ENCODE results near the gene SCGB1C1.
"Not testable (repeated sequence)": the region's sequence is repeated elsewhere in the genome, so short reads cannot be mapped to it uniquely, and the experiment has no call there.

Gene SCGB1C1

GRCh38 chr11:192674-193128 is at the start of gene SCGB1C1:
Gene SCGB1C1 (plus strand): TSS chr11:193078. CDS start chr11:193100, 22 bp downstream.
- DNase-seq = not testable (repeated sequence)

GRCh38 chr11:180242-180641 is 12.6 kb upstream of the SCGB1C1 start:
- not testable (repeated sequence) for DNase-seq

- DNase-seq = not testable (repeated sequence)
These were observed 3.6 kb upstream of the SCGB1C1 start for GRCh38 chr11:189200-189783.

- DNase-seq = not testable (repeated sequence)
These were observed 3.0 kb upstream of the SCGB1C1 start for GRCh38 chr11:189843-190311.

- not testable (repeated sequence) for DNase-seq
These were observed 2.3 kb upstream of the SCGB1C1 start for GRCh38 chr11:190546-190945.

GRCh38 chr11:191490-192478 is 1.1 kb upstream of the SCGB1C1 start:
- not testable (repeated sequence) for DNase-seq

- not testable (repeated sequence) for DNase-seq
These were observed 603 bp downstream of the SCGB1C1 start for GRCh38 chr11:193481-193880.

GRCh38 chr11:196786-197731 is 4.2 kb downstream of the SCGB1C1 start:
- no peak for DNase-seq

- DNase-seq = no peak
These were observed 4.9 kb downstream of the SCGB1C1 start for GRCh38 chr11:197741-198235.

GRCh38 chr11:198236-198806 is 5.4 kb downstream of the SCGB1C1 start:
- DNase-seq = no peak

- DNase-seq = no peak
These were observed 6.2 kb downstream of the SCGB1C1 start for GRCh38 chr11:199004-199581.

GRCh38 chr11:199782-200181 is 6.9 kb downstream of the SCGB1C1 start:
- DNase-seq = no peak

GRCh38 chr11:200224-201003 is 7.5 kb downstream of the SCGB1C1 start:
- DNase-seq = no peak

GRCh38 chr11:201966-202365 is 9.1 kb downstream of the SCGB1C1 start:
- DNase-seq = no peak

- no peak for DNase-seq
These were observed 9.6 kb downstream of the SCGB1C1 start for GRCh38 chr11:202490-202889.

GRCh38 chr11:203056-203944 is 10.4 kb downstream of the SCGB1C1 start:
- DNase-seq = no peak

- no peak for DNase-seq
These were observed 11.2 kb downstream of the SCGB1C1 start for GRCh38 chr11:203945-204586.

- DNase-seq = no peak
These were observed 11.8 kb downstream of the SCGB1C1 start for GRCh38 chr11:204587-205109.
